Astrocyte (in vitro differentiated cells and primary cell): ENCODE measurements around the gene LPAR3. TPM values are rescaled to one million over a fixed set of nuclear protein-coding genes. Genes with fewer than 3 reads are reported as not detected.
"Not testable (repeated sequence)": the region's sequence is repeated elsewhere in the genome, so short reads cannot be mapped to it uniquely, and the experiment has no call there.

Experiments
- DNase-seq: peaks from one replicate; pipeline ENCODE4 v3.0.0-alpha.2; 2010; ENCODE audit warnings: low read depth
- FAIRE-seq: peaks from 2 replicates; lab custom pipeline; 2011; peaks lifted over from hg19 to GRCh38; lab: Jason Lieb, UNC
- H2AFZ ChIP-seq: 2 replicates; pipeline ENCODE4 v1.6.0; 2012; ENCODE audit warnings: low read depth, low read length, inconsistent platforms
- H3K27ac ChIP-seq: 2 replicates; pipeline ENCODE4 v1.5.1; 2011; ENCODE audit warnings: low read depth, low read length, inconsistent platforms
- H3K27me3 ChIP-seq: 2 replicates; pipeline ENCODE4 v1.6.0; 2011; ENCODE audit warnings: low read length, inconsistent platforms; ENCODE audit not compliant: insufficient read depth
- H3K36me3 ChIP-seq: 2 replicates; pipeline ENCODE4 v1.5.1; 2011; ENCODE audit warnings: low read length, inconsistent platforms; ENCODE audit not compliant: insufficient read depth
- H3K4me1 ChIP-seq: 2 replicates; pipeline ENCODE4 v1.5.1; 2011; ENCODE audit warnings: low read length, inconsistent platforms; ENCODE audit not compliant: insufficient read depth
- H3K4me2 ChIP-seq: 2 replicates; pipeline ENCODE4 v1.6.0; 2012; ENCODE audit warnings: low read length, inconsistent platforms
- H3K4me3 ChIP-seq: 2 replicates; pipeline ENCODE4 v1.5.1; 2011; ENCODE audit warnings: low read depth, mild to moderate bottlenecking, low read length, inconsistent platforms; ENCODE audit not compliant: insufficient read depth
- H3K79me2 ChIP-seq: 2 replicates; pipeline ENCODE4 v1.6.0; 2012; ENCODE audit warnings: mild to moderate bottlenecking, low read length, inconsistent platforms; ENCODE audit not compliant: insufficient read depth
- H3K9ac ChIP-seq: 2 replicates; pipeline ENCODE4 v1.6.0; 2012; ENCODE audit warnings: mild to moderate bottlenecking, low read length, inconsistent platforms
- H3K9me3 ChIP-seq: 2 replicates; pipeline ENCODE4 v1.5.1; 2012; ENCODE audit warnings: low read depth, mild to moderate bottlenecking, low read length, inconsistent platforms; ENCODE audit not compliant: insufficient read depth
- H4K20me1 ChIP-seq: 2 replicates; pipeline ENCODE4 v1.6.0; 2012; ENCODE audit warnings: low read length, inconsistent platforms; ENCODE audit not compliant: insufficient read depth
- H3K27ac Mint-ChIP-seq: one replicate; pipeline ENCODE4 v1.8.0; 2021; ENCODE audit warnings: mild to moderate bottlenecking, mixed read lengths; ENCODE audit not compliant: unreplicated experiment
- H3K27me3 Mint-ChIP-seq: one replicate; pipeline ENCODE4 v1.8.0; 2021; ENCODE audit warnings: low read depth, mixed read lengths; ENCODE audit not compliant: unreplicated experiment
- H3K36me3 Mint-ChIP-seq: one replicate; pipeline ENCODE4 v1.8.0; 2021; ENCODE audit warnings: low read depth, mixed read lengths; ENCODE audit not compliant: unreplicated experiment
- H3K4me1 Mint-ChIP-seq: one replicate; pipeline ENCODE4 v1.8.0; 2021; ENCODE audit warnings: low read depth, mixed read lengths; ENCODE audit not compliant: unreplicated experiment
- H3K4me3 Mint-ChIP-seq: one replicate; pipeline ENCODE4 v1.8.0; 2021; ENCODE audit warnings: mild to moderate bottlenecking, moderate library complexity, mixed read lengths; ENCODE audit not compliant: unreplicated experiment
- H3K9me3 Mint-ChIP-seq: one replicate; pipeline ENCODE4 v1.8.0; 2021; ENCODE audit warnings: mild to moderate bottlenecking, mixed read lengths; ENCODE audit not compliant: unreplicated experiment
- EZH2 ChIP-seq: IDR thresholded peaks from 2 replicates; pipeline ENCODE4 v1.6.1; 2012; ENCODE audit warnings: mild to moderate bottlenecking, low read length, inconsistent platforms; ENCODE audit not compliant: insufficient read depth
- total RNA-seq: library from RNA; stranded (reverse); gene quantifications from 2 replicates; pipeline ENCODE4 v1.2.1, GENCODE V29; 2021
- TF ChIP-seq, protein P1 (sequence below): IDR thresholded peaks from 2 replicates; pipeline ENCODE4 v1.5.1; 2011; ENCODE audit warnings: low read depth, mild to moderate bottlenecking, inconsistent platforms, low read length, moderate library complexity; ENCODE audit not compliant: insufficient read depth

Gene LPAR3
- total RNA-seq, 1 donor from 2014 or later, result 0.70 TPM

GRCh38 chr1:84913555-84913892 is 20.5 kb upstream of the LPAR3 start:
- H3K9me3 ChIP-seq, result no peaks in the 10 kb centered on the region
- Mint-ChIP-seq H3K9me3 (no peaks in the 10 kb centered on the region), H3K4me3 (no peak overlapping the region), H3K36me3 (no peaks in the 10 kb centered on the region), H3K27me3 (peaks cover 5% of the 10 kb centered on the region), H3K4me1 (no peaks in the 10 kb centered on the region), H3K27ac (no peak overlapping the region)
- no peaks in the 10 kb centered on the region for H3K4me1 ChIP-seq
- no peaks in the 10 kb centered on the region for H3K27me3 ChIP-seq
- no peak overlapping the region for H3K9ac ChIP-seq
- no peak overlapping the region for H3K4me3 ChIP-seq
- no peak overlapping the region for H3K27ac ChIP-seq
- no peak overlapping the region for H3K4me2 ChIP-seq
- peak; percentile 16 for DNase-seq
- no peaks in the 10 kb centered on the region for H4K20me1 ChIP-seq
- FAIRE-seq, result no peak
- H3K79me2 ChIP-seq, result no peaks in the 10 kb centered on the region
- no peak overlapping the region for H2AFZ ChIP-seq
- no peak for TF ChIP-seq EZH2
- TF ChIP-seq, protein P1, sequence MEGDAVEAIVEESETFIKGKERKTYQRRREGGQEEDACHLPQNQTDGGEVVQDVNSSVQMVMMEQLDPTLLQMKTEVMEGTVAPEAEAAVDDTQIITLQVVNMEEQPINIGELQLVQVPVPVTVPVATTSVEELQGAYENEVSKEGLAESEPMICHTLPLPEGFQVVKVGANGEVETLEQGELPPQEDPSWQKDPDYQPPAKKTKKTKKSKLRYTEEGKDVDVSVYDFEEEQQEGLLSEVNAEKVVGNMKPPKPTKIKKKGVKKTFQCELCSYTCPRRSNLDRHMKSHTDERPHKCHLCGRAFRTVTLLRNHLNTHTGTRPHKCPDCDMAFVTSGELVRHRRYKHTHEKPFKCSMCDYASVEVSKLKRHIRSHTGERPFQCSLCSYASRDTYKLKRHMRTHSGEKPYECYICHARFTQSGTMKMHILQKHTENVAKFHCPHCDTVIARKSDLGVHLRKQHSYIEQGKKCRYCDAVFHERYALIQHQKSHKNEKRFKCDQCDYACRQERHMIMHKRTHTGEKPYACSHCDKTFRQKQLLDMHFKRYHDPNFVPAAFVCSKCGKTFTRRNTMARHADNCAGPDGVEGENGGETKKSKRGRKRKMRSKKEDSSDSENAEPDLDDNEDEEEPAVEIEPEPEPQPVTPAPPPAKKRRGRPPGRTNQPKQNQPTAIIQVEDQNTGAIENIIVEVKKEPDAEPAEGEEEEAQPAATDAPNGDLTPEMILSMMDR, result no peak
- no peaks in the 10 kb centered on the region for H3K36me3 ChIP-seq

- H3K27ac Mint-ChIP-seq, result no peak overlapping the region
- no peaks in the 10 kb centered on the region for H3K9me3 Mint-ChIP-seq
- H3K36me3 Mint-ChIP-seq, result no peaks in the 10 kb centered on the region
- DNase-seq (no peak), FAIRE-seq (no peak)
- Histone ChIP-seq H3K4me1 (no peaks in the 10 kb centered on the region), H3K9ac (no peak overlapping the region), H2AFZ (no peak overlapping the region), H3K36me3 (no peaks in the 10 kb centered on the region), H3K27ac (no peak overlapping the region), H4K20me1 (no peaks in the 10 kb centered on the region), H3K4me3 (no peak overlapping the region), H3K4me2 (no peak overlapping the region), H3K9me3 (no peaks in the 10 kb centered on the region), H3K27me3 (no peaks in the 10 kb centered on the region), H3K79me2 (no peaks in the 10 kb centered on the region)
- no peak overlapping the region for H3K4me3 Mint-ChIP-seq
- H3K27me3 Mint-ChIP-seq, result peaks cover 5% of the 10 kb centered on the region
- H3K4me1 Mint-ChIP-seq, result no peaks in the 10 kb centered on the region
- TF ChIP-seq, protein P1, result no peak
- TF ChIP-seq EZH2, result no peak
These were observed 19.9 kb upstream of the LPAR3 start for GRCh38 chr1:84912726-84913554.

DNA sequence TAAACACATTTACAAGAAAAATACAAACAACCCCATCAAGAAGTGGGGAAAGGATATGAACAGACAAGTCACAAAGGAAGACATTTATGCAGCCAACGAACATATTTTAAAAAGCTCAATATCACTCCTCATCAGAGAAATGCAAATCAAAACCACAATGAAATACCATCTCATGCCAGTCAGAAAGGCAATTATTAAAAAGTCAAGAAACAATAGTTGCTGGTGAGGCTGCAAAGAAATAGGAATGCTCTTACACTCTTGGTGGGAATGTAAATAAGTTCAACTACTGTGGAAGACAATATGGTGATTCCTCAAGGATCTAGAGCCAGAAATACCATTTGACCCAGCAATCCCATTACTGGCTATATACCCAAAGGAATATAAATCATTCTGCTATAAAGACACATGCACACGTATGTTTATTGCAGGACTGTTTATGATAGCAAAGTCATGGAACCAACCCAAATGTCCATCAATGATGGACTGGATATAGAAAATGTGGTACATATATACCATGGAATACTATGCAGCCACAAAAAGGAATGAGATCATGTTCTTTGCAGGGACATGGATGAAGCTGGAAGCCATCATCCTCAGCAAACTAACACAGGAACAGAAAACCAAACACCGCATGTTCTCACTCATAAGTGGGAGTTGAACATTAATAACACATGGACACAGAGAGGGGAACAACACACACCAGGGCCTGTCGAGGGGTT is 15.9 kb upstream of the LPAR3 start:
- H3K36me3 Mint-ChIP-seq, H3K27me3 ChIP-seq, H3K4me1 Mint-ChIP-seq, FAIRE-seq, H3K9me3 ChIP-seq, H3K79me2 ChIP-seq, H2AFZ ChIP-seq, H3K4me3 Mint-ChIP-seq, H4K20me1 ChIP-seq, H3K27ac ChIP-seq, H3K4me1 ChIP-seq, H3K27ac Mint-ChIP-seq, H3K27me3 Mint-ChIP-seq, H3K36me3 ChIP-seq, DNase-seq, H3K4me2 ChIP-seq, H3K9me3 Mint-ChIP-seq, H3K9ac ChIP-seq, H3K4me3 ChIP-seq: not testable (repeated sequence)
